Panc1 (cell line): ENCODE measurements around the gene NMRAL1. TPM values are rescaled to one million over a fixed set of nuclear protein-coding genes. Genes with fewer than 3 reads are reported as not detected.

Experiments used
- ATAC-seq: fragments of 200-7000 bp; cut with Tn5 transposase; 2 replicates; pipeline ENCODE4 v1.9.1; 2020; ENCODE audit warnings: mild to moderate bottlenecking, moderate library complexity
- BruUV-seq: library from RNA; stranded (reverse); fragments of 400-500 nt; replicated peaks from 2 replicates; lab custom pipeline; 2021; lab: Mats Ljungman, UMichigan
- CTCF ChIA-PET: fragments of 300-600 bp; sonication (Branson Sonifier 250); formaldehyde crosslinking; loops from one replicate; lab custom pipeline; 2022; ENCODE audit warnings: antibody characterized with exemption; lab: Charles Lee
- POLR2A ChIA-PET: fragments of 300-600 bp; sonication (Branson Sonifier 250); formaldehyde crosslinking; loops from one replicate; lab custom pipeline; 2022; ENCODE audit warnings: antibody characterized with exemption; lab: Charles Lee
- DNase-seq: peaks from one replicate; pipeline ENCODE4 v3.0.0-alpha.2; 2010; ENCODE audit warnings: low read depth, low spot score
- H3K27ac ChIP-seq: 2 replicates; pipeline ENCODE4 v1.5.1; 2011; ENCODE audit warnings: mild to moderate bottlenecking, low read length, inconsistent platforms
- H3K27me3 ChIP-seq: fragments of 200-500 bp; sonication (Bioruptor generic); 2 replicates; pipeline ENCODE4 v1.6.0; 2014; ENCODE audit warnings: low read length, inconsistent platforms; ENCODE audit not compliant: control insufficient read depth, insufficient read depth
- H3K36me3 ChIP-seq: fragments of 200-500 bp; sonication (Bioruptor generic); 2 replicates; pipeline ENCODE4 v1.5.1; 2014; ENCODE audit warnings: inconsistent platforms, mild to moderate bottlenecking, low read length, moderate library complexity; ENCODE audit not compliant: control insufficient read depth, insufficient read depth
- H3K4me1 ChIP-seq: 2 replicates; pipeline ENCODE4 v1.5.1; 2011; ENCODE audit warnings: inconsistent platforms, mild to moderate bottlenecking, low read length, moderate library complexity; ENCODE audit not compliant: control insufficient read depth, insufficient read depth
- H3K4me3 ChIP-seq, 2 experiments: 2 replicates each; pipeline ENCODE4 v1.5.1; 2011 to 2012; ENCODE audit warnings: low read depth in 2 of 2, low read length in 2 of 2, mild to moderate bottlenecking in 2 of 2, inconsistent platforms in 1 of 2, moderate library complexity in 1 of 2
- H3K9me3 ChIP-seq: fragments of 200-500 bp; sonication (Bioruptor generic); 2 replicates; pipeline ENCODE4 v1.5.1; 2014; ENCODE audit warnings: low read depth, mild to moderate bottlenecking, inconsistent platforms, low read length, moderate library complexity; ENCODE audit not compliant: control insufficient read depth, insufficient read depth
- CTCF ChIP-seq: fragments of 450-650 bp; IDR thresholded peaks from 2 replicates; pipeline ENCODE4 v1.5.1; 2017; ENCODE audit warnings: mild to moderate bottlenecking
- POLR2AphosphoS5 ChIP-seq: IDR thresholded peaks from 2 replicates; pipeline ENCODE4 v1.6.1; 2012; ENCODE audit warnings: mild to moderate bottlenecking, low read depth, low read length, moderate library complexity
- REST ChIP-seq, 2 experiments: IDR thresholded peaks; 2 replicates each; pipeline ENCODE4 v1.6.1; 2011 to 2012; ENCODE audit warnings: low read depth in 2 of 2, control low read depth in 1 of 2, low read length in 1 of 2, mild to moderate bottlenecking in 1 of 2, moderate library complexity in 1 of 2; ENCODE audit not compliant: insufficient read depth in 1 of 2
- SIN3A ChIP-seq: IDR thresholded peaks from 2 replicates; pipeline ENCODE4 v1.6.1; 2012; ENCODE audit warnings: low read depth, mild to moderate bottlenecking, low read length, moderate library complexity, borderline replicate concordance; ENCODE audit not compliant: insufficient read depth
- TCF7L2 ChIP-seq: IDR thresholded peaks from 2 replicates; pipeline ENCODE4 v1.6.1; 2011; ENCODE audit warnings: mild to moderate bottlenecking, low read depth, low read length, inconsistent platforms
- in situ Hi-C: cut with HindIII; loops from 2 replicates; pipeline ENCODE4 v1.10.0; 2016; ENCODE audit warnings: low sequenced_read_pairs, low pct_unique_long_range_greater_than_20kb
- intact Hi-C: fragments of 100-400 bp; cut with micrococcal nuclease; formaldehyde crosslinking; loops from one replicate; pipeline ENCODE4 v1.10.0; 2022; ENCODE audit not compliant: unreplicated experiment
- total RNA-seq: library from RNA; stranded (reverse); gene quantifications from one replicate; pipeline ENCODE4 v1.2.1, GENCODE V29; 2021; ENCODE audit not compliant: unreplicated experiment

Gene NMRAL1
- total RNA-seq, 1 experiment from 2014 or later: 109 TPM

GRCh38 chr16:4419402-4419959 is 54.9 kb downstream of the NMRAL1 start:
- CTCF ChIA-PET: no interaction called here
- ATAC-seq (no peak), DNase-seq (no peak)
- POLR2A ChIA-PET: no interaction called here
- Histone ChIP-seq H3K9me3 (no peaks in the 10 kb centered on the region), H3K4me1 (peaks cover 8% of the 10 kb centered on the region), H3K27me3 (no peaks in the 10 kb centered on the region), H3K27ac (no peak overlapping the region), H3K4me3 (no peak overlapping the region), H3K36me3 (no peaks in the 10 kb centered on the region)
- no peak for TF ChIP-seq REST (IDR thresholded peaks at IDR 0.05; ENCODE audit: insufficient read depth in 1 of 2, low read depth in 2 of 2, low read length in 1 of 2)
- no peak for TF ChIP-seq CTCF
- TF ChIP-seq TCF7L2: no peak
- TF ChIP-seq POLR2AphosphoS5: no peak
- TF ChIP-seq SIN3A: no peak
- in situ Hi-C loops (no loop called here), intact Hi-C loops (no loop called here)
- BruUV-seq: no TSS peak

GRCh38 chr16:4416200-4417032 is 58.0 kb downstream of the NMRAL1 start, which contains the start of gene CORO7:
CORO7 (minus strand) TSS chr16:4416596; CDS start chr16:4416518, 78 bp downstream.
- Histone ChIP-seq H3K9me3 (no peaks in the 10 kb centered on the region), H3K4me1 (peaks cover 7% of the 10 kb centered on the region; the same call in 1 of the 2 replicates), H3K4me3 (peak within 1 kb of the TSS; percentile 64 to 80), H3K27ac (peak within 1 kb of the TSS; percentile 83), H3K27me3 (no peaks in the 10 kb centered on the region), H3K36me3 (no peaks in the 10 kb centered on the region)
- POLR2A ChIA-PET: no interaction called here
- peak; percentile 97 for ATAC-seq
- TF ChIP-seq SIN3A: peak; percentile 28; the same call in 1 of the 2 replicates
- TF ChIP-seq POLR2AphosphoS5: peak; percentile 50; the same call in 1 of the 2 replicates
- no peak for TF ChIP-seq REST (IDR thresholded peaks at IDR 0.05; ENCODE audit: insufficient read depth in 1 of 2, low read depth in 2 of 2, low read length in 1 of 2)
- no peak for TF ChIP-seq CTCF
- TF ChIP-seq TCF7L2: no peak
- in situ Hi-C loops (no loop called here), intact Hi-C loops (no loop called here)
- CTCF ChIA-PET: no interaction called here
- no TSS peak for BruUV-seq
- no peak for DNase-seq
